Thymus (tissue), 11 donors: Measurements from ENCODE around the gene CEMIP2. TPM values are rescaled to one million over a fixed set of nuclear protein-coding genes. Genes with fewer than 3 reads are reported as not detected.

ENCODE experiments used
- DNase-seq, 9 donors: peaks; one replicate each; pipeline ENCODE4 v3.0.0-alpha.2; 2013; ENCODE audit warnings: low spot score in 9 of 9, low read depth in 6 of 9, missing footprints in 1 of 9
- H3K27ac ChIP-seq, 2 donors: one replicate each; pipeline ENCODE4 v1.5.1; 2013; ENCODE audit warnings: control low read depth in 1 of 2, low read depth in 1 of 2, low read length in 1 of 2, mild to moderate bottlenecking in 1 of 2, moderate library complexity in 1 of 2
- H3K27me3 ChIP-seq, 2 donors: one replicate each; pipeline ENCODE4 v1.5.1; 2013; ENCODE audit warnings: low read length in 1 of 2; ENCODE audit not compliant: control insufficient read depth in 2 of 2, insufficient read depth in 1 of 2
- H3K36me3 ChIP-seq, 2 donors: one replicate each; pipeline ENCODE4 v1.5.1; 2013; ENCODE audit warnings: low read length in 1 of 2, mild to moderate bottlenecking in 1 of 2, moderate library complexity in 1 of 2; ENCODE audit not compliant: control insufficient read depth in 2 of 2, insufficient read depth in 2 of 2
- H3K4me1 ChIP-seq, 2 donors: one replicate each; pipeline ENCODE4 v1.5.1; 2013; ENCODE audit warnings: low read length in 2 of 2; ENCODE audit not compliant: control insufficient read depth in 2 of 2, insufficient read depth in 2 of 2
- H3K4me3 ChIP-seq, 2 donors: one replicate each; pipeline ENCODE4 v1.5.1; 2013; ENCODE audit warnings: low read length in 2 of 2, control low read depth in 1 of 2, mild to moderate bottlenecking in 1 of 2
- H3K9me3 ChIP-seq, 2 donors: one replicate each; pipeline ENCODE4 v1.5.1; 2013; ENCODE audit warnings: low read length in 1 of 2, mild to moderate bottlenecking in 1 of 2; ENCODE audit not compliant: control insufficient read depth in 2 of 2, insufficient read depth in 1 of 2
- WGBS: extraction: QIAGEN DNeasy Blood & Tissue Kit; methylation state at CpG from one replicate; pipeline ENCODE4 v1.1.7; 2013; 5-methylcytosine and 5-hydroxymethylcytosine counted together
- polyA plus RNA-seq: library from polyadenylated mRNA; stranded (reverse); fragments of 200-250 nt; gene quantifications from one replicate; pipeline ENCODE4 v1.2.3, GENCODE V29; 2013
- total RNA-seq: library from RNA; stranded (reverse); fragments of 120-200 nt; gene quantifications from one replicate; pipeline ENCODE4 v1.2.4, GENCODE V29; 2013
- donor health status: healthy.

Gene CEMIP2
- total and polyA plus RNA-seq, 2 donors, result 16.2 to 48.3 TPM

DNA sequence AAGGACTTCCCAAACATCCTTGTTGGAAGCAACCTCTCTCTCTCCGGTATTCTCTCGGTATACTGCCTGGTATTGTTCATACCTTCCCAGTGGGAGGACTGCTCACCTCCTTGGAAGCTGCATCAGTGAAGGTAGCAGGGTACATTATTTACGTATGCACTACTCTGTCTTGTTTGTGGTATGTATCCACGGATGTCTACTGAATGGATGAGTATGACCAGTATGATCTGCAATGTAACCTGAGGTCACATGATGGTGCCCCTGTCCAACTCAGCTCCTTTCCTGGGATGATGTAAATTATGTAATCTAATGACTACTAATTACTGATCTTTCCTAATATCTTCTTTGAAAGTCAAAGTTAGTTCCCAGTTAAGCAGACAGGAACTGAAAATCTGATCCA is 32.1 kb downstream of the CEMIP2 start:
- H3K27ac ChIP-seq, result no peak overlapping the region
- H3K27me3 ChIP-seq, result no peaks in the 10 kb centered on the region
- H3K36me3 ChIP-seq, result peaks cover 0 to 3% of the 10 kb centered on the region in 2 donors
- no peaks in the 10 kb centered on the region for H3K4me1 ChIP-seq
- no peaks in the 10 kb centered on the region for H3K9me3 ChIP-seq
- H3K4me3 ChIP-seq, result no peak overlapping the region
- WGBS, result 96% methylated on average over 4 of the region's 4 CpGs
- DNase-seq, result no peak

DNA sequence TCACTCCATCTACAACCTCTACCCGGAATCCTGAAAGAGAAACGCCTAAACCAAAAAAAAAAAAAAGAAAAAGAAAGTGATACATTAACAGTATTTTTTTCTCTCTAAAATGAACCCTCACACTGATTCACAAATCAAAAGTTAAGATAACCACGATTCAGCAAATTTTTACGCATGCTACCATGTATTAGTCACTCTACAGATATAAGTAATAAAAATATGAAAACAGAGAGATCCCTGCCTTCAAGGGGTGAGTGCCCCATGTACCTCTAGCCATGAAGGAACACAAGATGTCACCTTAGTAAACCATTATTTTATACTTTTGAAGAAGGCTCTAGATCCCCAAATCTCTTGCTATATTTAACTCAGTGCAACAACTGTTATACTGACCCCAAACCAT is 33.4 kb downstream of the CEMIP2 start:
- H3K27me3 ChIP-seq, result no peaks in the 10 kb centered on the region
- no peak overlapping the region for H3K27ac ChIP-seq
- H3K4me3 ChIP-seq, result no peak overlapping the region
- no peaks in the 10 kb centered on the region for H3K9me3 ChIP-seq
- no peaks in the 10 kb centered on the region for H3K4me1 ChIP-seq
- H3K36me3 ChIP-seq, result peaks cover 3% of the 10 kb centered on the region in 2 donors
- no peak for DNase-seq
- WGBS, result 98% methylated on average over 4 of the region's 4 CpGs

- 41% methylated on average over 1 of the region's 1 CpG for WGBS
- Histone ChIP-seq H3K36me3 (peaks cover 9 to 15% of the 10 kb centered on the region in 2 donors), H3K4me3 (no peak overlapping the region)
Observed at GRCh38 chr9:71733176-71733575, 35.1 kb downstream of the CEMIP2 start.

DNA sequence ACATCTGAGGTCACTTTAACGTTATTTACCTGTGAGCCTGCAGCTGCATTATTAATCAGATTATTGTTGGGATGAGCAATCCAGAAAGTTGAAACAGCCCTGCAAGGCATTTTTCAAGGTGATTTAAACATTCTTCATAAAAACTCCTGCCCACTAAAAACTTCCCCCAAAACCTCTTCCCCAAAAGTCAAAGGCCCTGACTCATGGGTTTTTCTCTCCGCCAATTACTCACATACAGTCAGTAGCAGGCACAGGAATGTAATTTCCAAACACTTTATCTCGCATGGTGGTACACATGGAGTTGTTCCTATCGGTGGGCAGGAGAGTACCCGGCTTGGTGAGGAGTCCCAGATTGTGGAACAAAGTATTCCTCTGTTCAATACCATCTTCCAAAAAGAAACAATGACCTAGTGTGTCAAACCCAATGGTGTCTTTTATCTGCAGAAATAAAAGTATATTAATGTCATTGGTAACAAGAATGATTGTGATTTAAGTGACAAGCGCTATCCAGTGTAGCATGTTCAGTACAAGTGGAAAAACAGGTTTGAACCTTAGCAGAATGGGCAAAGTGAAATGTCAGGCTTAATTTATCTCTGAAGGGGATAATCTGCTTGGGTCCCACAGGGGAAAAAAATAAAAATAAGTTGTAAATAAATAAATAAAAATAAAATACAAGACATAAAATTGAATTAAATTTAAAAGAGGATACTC is 38.3 kb downstream of the CEMIP2 start:
- WGBS, result 96% methylated on average over 6 of the region's 6 CpGs
- no peaks in the 10 kb centered on the region for H3K4me1 ChIP-seq
- no peak for DNase-seq
- H3K27me3 ChIP-seq, result no peaks in the 10 kb centered on the region
- no peaks in the 10 kb centered on the region for H3K9me3 ChIP-seq
- H3K4me3 ChIP-seq, result no peak overlapping the region
- no peak overlapping the region for H3K27ac ChIP-seq
- peaks cover 9 to 23% of the 10 kb centered on the region in 2 donors for H3K36me3 ChIP-seq

More at GRCh38 chr9:71733176-71733575, 35.1 kb downstream of the CEMIP2 start:
- Histone ChIP-seq H3K4me1 (no peaks in the 10 kb centered on the region), H3K27ac (no peak overlapping the region), H3K9me3 (no peaks in the 10 kb centered on the region), H3K27me3 (no peaks in the 10 kb centered on the region)
- DNase-seq, result no peak

DNA sequence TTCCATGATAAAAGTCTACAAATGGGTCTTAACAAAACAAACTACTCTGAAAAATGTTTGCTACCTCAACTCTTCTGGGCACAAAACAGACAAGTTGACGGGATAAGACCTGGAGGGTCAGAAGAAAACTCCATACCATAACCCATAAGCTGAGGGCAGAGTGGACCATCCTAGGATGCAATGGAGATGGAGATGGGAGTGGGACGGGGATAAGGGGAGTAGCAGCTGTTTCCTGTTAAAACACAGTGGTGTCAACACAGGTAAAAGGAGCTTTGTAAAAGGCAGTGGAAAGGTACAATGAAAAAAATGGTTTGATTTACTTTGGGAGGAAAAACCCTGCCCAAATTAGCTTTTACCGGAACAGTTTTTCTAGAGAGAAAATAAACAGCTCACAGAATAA is 41.6 kb downstream of the CEMIP2 start:
- Histone ChIP-seq H3K9me3 (no peaks in the 10 kb centered on the region), H3K4me3 (no peak overlapping the region), H3K27ac (no peak overlapping the region), H3K27me3 (no peaks in the 10 kb centered on the region), H3K36me3 (peaks cover 6 to 27% of the 10 kb centered on the region in 2 donors), H3K4me1 (no peaks in the 10 kb centered on the region)
- 82% methylated on average over 3 of the region's 3 CpGs for WGBS
- DNase-seq, result no peak

- WGBS, result 94% methylated on average over 5 of the region's 5 CpGs
- H3K36me3 ChIP-seq, result peaks cover 6 to 30% of the 10 kb centered on the region in 2 donors
- no peaks in the 10 kb centered on the region for H3K9me3 ChIP-seq
- no peaks in the 10 kb centered on the region for H3K27me3 ChIP-seq
- no peak overlapping the region for H3K4me3 ChIP-seq
- no peaks in the 10 kb centered on the region for H3K4me1 ChIP-seq
- no peak overlapping the region for H3K27ac ChIP-seq
- no peak for DNase-seq
Observed at GRCh38 chr9:71725590-71726338, 42.5 kb downstream of the CEMIP2 start.

- DNase-seq, result no peak
- peaks cover 0 to 16% of the 10 kb centered on the region in 2 donors for H3K36me3 ChIP-seq
- H3K27me3 ChIP-seq, result no peaks in the 10 kb centered on the region
- no peak overlapping the region for H3K4me3 ChIP-seq
- H3K4me1 ChIP-seq, result no peaks in the 10 kb centered on the region
- H3K9me3 ChIP-seq, result no peaks in the 10 kb centered on the region
- no peak overlapping the region for H3K27ac ChIP-seq
Observed at GRCh38 chr9:71721855-71722254, 46.5 kb downstream of the CEMIP2 start.

GRCh38 chr9:71719562-71719961 is 48.8 kb downstream of the CEMIP2 start:
- Histone ChIP-seq H3K27ac (no peak overlapping the region), H3K9me3 (no peaks in the 10 kb centered on the region), H3K4me1 (no peaks in the 10 kb centered on the region), H3K4me3 (no peak overlapping the region), H3K36me3 (peaks cover 3 to 5% of the 10 kb centered on the region in 2 donors), H3K27me3 (no peaks in the 10 kb centered on the region)
- DNase-seq, result peak in 1 of 9 donors; percentile 13
- WGBS, result 75% methylated on average over 5 of the region's 5 CpGs

DNA sequence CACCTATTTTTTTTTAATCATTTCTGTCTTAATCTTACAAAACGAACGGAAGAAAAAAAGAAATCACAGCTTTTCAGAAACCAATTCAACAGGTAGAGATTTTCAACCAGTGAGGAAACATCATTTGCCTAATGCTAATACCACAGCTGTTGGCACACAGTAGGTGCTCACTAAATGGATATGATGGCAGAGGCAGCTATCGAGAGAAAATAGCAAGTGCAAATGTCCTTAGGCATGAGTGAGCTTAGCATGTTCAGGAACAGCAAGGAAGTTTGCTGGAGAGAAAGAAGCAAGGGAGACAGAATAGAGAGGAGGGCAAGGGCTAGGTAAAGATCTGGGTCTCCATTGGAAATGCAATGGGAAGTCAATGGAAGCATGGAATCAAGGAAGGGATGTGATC is 49.2 kb downstream of the CEMIP2 start:
- H3K27me3 ChIP-seq, result no peaks in the 10 kb centered on the region
- 99% methylated on average over 3 of the region's 3 CpGs for WGBS
- H3K27ac ChIP-seq, result no peak overlapping the region
- peaks cover 3% of the 10 kb centered on the region in 2 donors for H3K36me3 ChIP-seq
- no peak overlapping the region for H3K4me3 ChIP-seq
- DNase-seq, result no peak
- H3K9me3 ChIP-seq, result no peaks in the 10 kb centered on the region
- H3K4me1 ChIP-seq, result no peaks in the 10 kb centered on the region
